ENCODE measurements around the gene WWOX. TPM values are rescaled to one million over a fixed set of nuclear protein-coding genes. Genes with fewer than 3 reads are reported as not detected.

Gene WWOX
- total and polyA plus RNA-seq, 2 of the 4 experiments (the other 2 are of a cell fraction): 2.7 to 5.4 TPM

GRCh38 chr16:78469787-78470186 is 370.3 kb downstream of the WWOX start:
- Histone ChIP-seq H4K20me1 (ENCODE audit: insufficient read depth, low read length) (no peaks in the 10 kb centered on the region), H2AK9ac (replicated peaks; ENCODE audit: low read depth, low read length, poor library complexity) (no peak overlapping the region), H4K5ac (ENCODE audit: low read depth, low read length) (no peak overlapping the region), H2BK15ac (ENCODE audit: low read depth, low read length) (no peak overlapping the region), H3K4ac (ENCODE audit: low read depth, low read length) (no peak overlapping the region), H3K4me3 (ENCODE audit: insufficient read depth, low read depth, low read length) (no peak overlapping the region), H2AK5ac (ENCODE audit: low read depth, low read length) (no peak overlapping the region), H3K4me2 (ENCODE audit: low read depth, low read length) (no peak overlapping the region), H3K79me1 (ENCODE audit: low read depth in 1 of 2, low read length in 2 of 2) (no peaks in the 10 kb centered on the region), H2BK120ac (ENCODE audit: low read depth, low read length) (no peak overlapping the region), H3K9me1 (ENCODE audit: insufficient read depth, low read length) (no peaks in the 10 kb centered on the region), H3K18ac (ENCODE audit: low read depth, low read length) (no peak overlapping the region), H3K23ac (ENCODE audit: low read depth, low read length) (no peak overlapping the region), H3K56ac (ENCODE audit: extremely low read depth, insufficient read depth, low read length) (no peak overlapping the region), H3K4me1 (ENCODE audit: control insufficient read depth, insufficient read depth, low read length) (no peaks in the 10 kb centered on the region), H2AFZ (replicated peaks; ENCODE audit: low read length, poor library complexity) (no peak overlapping the region), H2BK20ac (ENCODE audit: low read depth, low read length) (no peak overlapping the region), H3K14ac (replicated peaks; ENCODE audit: low read depth, low read length) (no peak overlapping the region), H3K9ac (ENCODE audit: low read depth, low read length) (no peak overlapping the region), H2BK5ac (ENCODE audit: low read depth, low read length, poor library complexity, severe bottlenecking) (no peak overlapping the region), H3K36me3 (ENCODE audit: control insufficient read depth, insufficient read depth, low read length) (no peaks in the 10 kb centered on the region), H3K27ac (ENCODE audit: insufficient read depth, low read length) (no peak overlapping the region), H3K9me3 (ENCODE audit: control insufficient read depth, insufficient read depth, low read length) (peaks cover 15% of the 10 kb centered on the region), H4K91ac (ENCODE audit: insufficient read depth, low read depth, low read length) (no peak overlapping the region), H3K27me3 (ENCODE audit: control insufficient read depth, insufficient read depth, low read length) (no peaks in the 10 kb centered on the region), H4K8ac (ENCODE audit: low read depth in 2 of 2, low read length in 2 of 2) (no peak overlapping the region)
- ChIA-PET CTCF (no interaction called here), POLR2A (ENCODE audit: unreplicated experiment) (no interaction called here)
- in situ Hi-C loops (cut with MboI; ENCODE audit: low sequenced_read_pairs) (no loop called here), intact Hi-C loops (cut with micrococcal nuclease) (no loop called here), dilution Hi-C loops (cut with HindIII; ENCODE audit: low sequenced_read_pairs, unreplicated experiment) (no loop called here)
- no peak for DNase-seq
- 33% methylated on average over 1 of the region's 4 CpGs; no CpG with 5 or more reads in 1 of the 2 experiments for WGBS, 2 experiments (ENCODE audit: extremely low coverage in 2 of 2, insufficient read length in 1 of 2)
- TF ChIP-seq, protein P1, sequence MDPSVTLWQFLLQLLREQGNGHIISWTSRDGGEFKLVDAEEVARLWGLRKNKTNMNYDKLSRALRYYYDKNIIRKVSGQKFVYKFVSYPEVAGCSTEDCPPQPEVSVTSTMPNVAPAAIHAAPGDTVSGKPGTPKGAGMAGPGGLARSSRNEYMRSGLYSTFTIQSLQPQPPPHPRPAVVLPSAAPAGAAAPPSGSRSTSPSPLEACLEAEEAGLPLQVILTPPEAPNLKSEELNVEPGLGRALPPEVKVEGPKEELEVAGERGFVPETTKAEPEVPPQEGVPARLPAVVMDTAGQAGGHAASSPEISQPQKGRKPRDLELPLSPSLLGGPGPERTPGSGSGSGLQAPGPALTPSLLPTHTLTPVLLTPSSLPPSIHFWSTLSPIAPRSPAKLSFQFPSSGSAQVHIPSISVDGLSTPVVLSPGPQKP (IDR thresholded peaks at IDR 0.05; ENCODE audit: borderline replicate concordance, low read depth, low read length): no peak
- TF ChIP-seq MXI1 (IDR thresholded peaks at IDR 0.05; ENCODE audit: borderline replicate concordance, low read depth, low read length) (no peak), NFE2L2 (IDR thresholded peaks at IDR 0.05; ENCODE audit: low read depth, low read length) (no peak), RCOR1 (IDR thresholded peaks at IDR 0.05; ENCODE audit: insufficient replicate concordance, low read length) (no peak), SMC3 (IDR thresholded peaks at IDR 0.05; ENCODE audit: low read depth, low read length) (no peak), BHLHE40 (IDR thresholded peaks at IDR 0.05; ENCODE audit: low read depth, low read length) (no peak), CHD1 (IDR thresholded peaks at IDR 0.05; ENCODE audit: low read depth, low read length) (no peak), FOS (IDR thresholded peaks at IDR 0.05; ENCODE audit: low read depth, low read length) (no peak), RAD21 (IDR thresholded peaks at IDR 0.05; ENCODE audit: low read length) (no peak), CEBPB (IDR thresholded peaks at IDR 0.05; ENCODE audit: low read depth, low read length) (no peak)
- TF ChIP-seq, protein P2, sequence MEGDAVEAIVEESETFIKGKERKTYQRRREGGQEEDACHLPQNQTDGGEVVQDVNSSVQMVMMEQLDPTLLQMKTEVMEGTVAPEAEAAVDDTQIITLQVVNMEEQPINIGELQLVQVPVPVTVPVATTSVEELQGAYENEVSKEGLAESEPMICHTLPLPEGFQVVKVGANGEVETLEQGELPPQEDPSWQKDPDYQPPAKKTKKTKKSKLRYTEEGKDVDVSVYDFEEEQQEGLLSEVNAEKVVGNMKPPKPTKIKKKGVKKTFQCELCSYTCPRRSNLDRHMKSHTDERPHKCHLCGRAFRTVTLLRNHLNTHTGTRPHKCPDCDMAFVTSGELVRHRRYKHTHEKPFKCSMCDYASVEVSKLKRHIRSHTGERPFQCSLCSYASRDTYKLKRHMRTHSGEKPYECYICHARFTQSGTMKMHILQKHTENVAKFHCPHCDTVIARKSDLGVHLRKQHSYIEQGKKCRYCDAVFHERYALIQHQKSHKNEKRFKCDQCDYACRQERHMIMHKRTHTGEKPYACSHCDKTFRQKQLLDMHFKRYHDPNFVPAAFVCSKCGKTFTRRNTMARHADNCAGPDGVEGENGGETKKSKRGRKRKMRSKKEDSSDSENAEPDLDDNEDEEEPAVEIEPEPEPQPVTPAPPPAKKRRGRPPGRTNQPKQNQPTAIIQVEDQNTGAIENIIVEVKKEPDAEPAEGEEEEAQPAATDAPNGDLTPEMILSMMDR (conservative IDR thresholded peaks at IDR 0.05; ENCODE audit: low read depth, low read length): no peak
- ATAC-seq (ENCODE audit: low read depth): no peak
- BruUV-seq (replicated peaks): no TSS peak
